Loucy (cell line): ENCODE data around the gene WAC.

Experiments used
- H2AFZ ChIP-seq: fragments of 200-600 bp; sonication (generic); 2 replicates; pipeline ENCODE4 v1.6.0; 2016; ENCODE audit warnings: antibody characterized with exemption, mild to moderate bottlenecking, low read length, moderate library complexity
- H3F3A ChIP-seq: fragments of 200-600 bp; 2 replicates; pipeline ENCODE4 v1.6.0; 2016; ENCODE audit warnings: antibody characterized with exemption, low read depth, mild to moderate bottlenecking
- H3K27me3 ChIP-seq: fragments of 200-600 bp; sonication (generic); 2 replicates; pipeline ENCODE4 v1.6.1; 2014; ENCODE audit warnings: low read length, mild to moderate bottlenecking; ENCODE audit not compliant: insufficient read depth, poor library complexity, severe bottlenecking
- H3K36me3 ChIP-seq: fragments of 200-600 bp; sonication (generic); 2 replicates; pipeline ENCODE4 v1.6.1; 2016; ENCODE audit warnings: low read length; ENCODE audit not compliant: insufficient read depth
- H3K4me1 ChIP-seq: fragments of 200-600 bp; sonication (generic); 2 replicates; pipeline ENCODE4 v1.5.1; 2014; ENCODE audit warnings: low read length, mild to moderate bottlenecking; ENCODE audit not compliant: insufficient read depth, poor library complexity, severe bottlenecking
- H3K4me2 ChIP-seq: fragments of 200-600 bp; sonication (generic); 2 replicates; pipeline ENCODE4 v1.6.0; 2014; ENCODE audit warnings: antibody characterized with exemption, low read length, low read depth, mild to moderate bottlenecking; ENCODE audit not compliant: poor library complexity, severe bottlenecking
- H3K4me3 ChIP-seq: fragments of 200-600 bp; sonication (generic); 2 replicates; pipeline ENCODE4 v1.5.1; 2014; ENCODE audit warnings: low read length, mild to moderate bottlenecking, mixed read lengths; ENCODE audit not compliant: poor library complexity, severe bottlenecking
- H3K79me2 ChIP-seq: fragments of 200-600 bp; sonication (generic); 2 replicates; pipeline ENCODE4 v1.6.1; 2014; ENCODE audit warnings: low read length; ENCODE audit not compliant: insufficient read depth
- H3K9ac ChIP-seq: fragments of 200-600 bp; sonication (generic); 2 replicates; pipeline ENCODE4 v1.6.0; 2014; ENCODE audit warnings: mild to moderate bottlenecking, low read depth, low read length, moderate library complexity; ENCODE audit not compliant: poor library complexity, severe bottlenecking
- H3K9me2 ChIP-seq: fragments of 200-600 bp; sonication (generic); replicated peaks from 2 replicates; pipeline ENCODE4 v1.6.1; 2016; ENCODE audit warnings: low read depth, low read length, mixed read lengths
- H3K9me3 ChIP-seq: fragments of 200-600 bp; sonication (generic); 2 replicates; pipeline ENCODE4 v1.6.1; 2014; ENCODE audit warnings: mild to moderate bottlenecking, antibody characterized with exemption, low read length, low read depth; ENCODE audit not compliant: insufficient read depth
- H4K20me1 ChIP-seq: fragments of 200-600 bp; sonication (generic); 2 replicates; pipeline ENCODE4 v1.6.0; 2014; ENCODE audit warnings: antibody characterized with exemption, low read length, mild to moderate bottlenecking; ENCODE audit not compliant: insufficient read depth, poor library complexity, severe bottlenecking
- EZH2phosphoT487 ChIP-seq: fragments of 200-600 bp; IDR thresholded peaks from 2 replicates; pipeline ENCODE4 v1.6.1; 2018; ENCODE audit warnings: antibody characterized with exemption, mild to moderate bottlenecking, moderate library complexity, borderline replicate concordance
- TF ChIP-seq, protein P1 (sequence below): fragments of 200-600 bp; sonication (generic); conservative IDR thresholded peaks from 2 replicates; pipeline ENCODE4 v1.5.1; 2014; ENCODE audit warnings: mild to moderate bottlenecking, antibody characterized with exemption, low read length

The WAC gene

DNA sequence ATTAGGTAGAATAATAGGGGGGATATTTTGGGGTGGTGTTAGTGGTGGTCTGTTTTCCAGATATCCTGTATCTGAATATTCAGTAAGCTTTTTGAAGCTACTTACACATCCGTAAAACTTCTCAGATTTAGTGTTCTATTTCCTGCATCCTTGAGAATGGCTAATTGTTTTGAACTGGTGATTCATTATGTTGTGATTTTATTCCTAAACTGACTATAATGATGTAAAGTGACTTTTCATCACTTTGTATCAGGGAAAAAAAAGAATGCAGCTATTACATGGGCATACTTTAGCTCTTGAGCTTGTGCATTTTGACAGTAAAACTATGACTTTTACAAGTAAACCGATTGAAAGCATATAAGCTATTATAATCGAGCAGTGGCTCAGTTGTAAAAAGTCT lies 18.2 kb downstream of the WAC start:
- H3K4me3 ChIP-seq: peak overlapping the region; percentile 0
- peak overlapping the region; percentile 14 for H3K4me2 ChIP-seq
- H3K9me2 ChIP-seq: no peaks in the 10 kb centered on the region
- H3F3A ChIP-seq: peaks cover 5% of the 10 kb centered on the region; the same call in 1 of the 2 replicates
- no peak overlapping the region for H3K9ac ChIP-seq
- peaks cover 31% of the 10 kb centered on the region for H3K4me1 ChIP-seq
- H3K36me3 ChIP-seq: peaks cover 58% of the 10 kb centered on the region
- peaks cover 98% of the 10 kb centered on the region for H3K79me2 ChIP-seq
- peaks cover 92% of the 10 kb centered on the region for H4K20me1 ChIP-seq
- H2AFZ ChIP-seq: no peak overlapping the region
- no peaks in the 10 kb centered on the region for H3K27me3 ChIP-seq
- no peak for TF ChIP-seq EZH2phosphoT487
- TF ChIP-seq, protein P1, sequence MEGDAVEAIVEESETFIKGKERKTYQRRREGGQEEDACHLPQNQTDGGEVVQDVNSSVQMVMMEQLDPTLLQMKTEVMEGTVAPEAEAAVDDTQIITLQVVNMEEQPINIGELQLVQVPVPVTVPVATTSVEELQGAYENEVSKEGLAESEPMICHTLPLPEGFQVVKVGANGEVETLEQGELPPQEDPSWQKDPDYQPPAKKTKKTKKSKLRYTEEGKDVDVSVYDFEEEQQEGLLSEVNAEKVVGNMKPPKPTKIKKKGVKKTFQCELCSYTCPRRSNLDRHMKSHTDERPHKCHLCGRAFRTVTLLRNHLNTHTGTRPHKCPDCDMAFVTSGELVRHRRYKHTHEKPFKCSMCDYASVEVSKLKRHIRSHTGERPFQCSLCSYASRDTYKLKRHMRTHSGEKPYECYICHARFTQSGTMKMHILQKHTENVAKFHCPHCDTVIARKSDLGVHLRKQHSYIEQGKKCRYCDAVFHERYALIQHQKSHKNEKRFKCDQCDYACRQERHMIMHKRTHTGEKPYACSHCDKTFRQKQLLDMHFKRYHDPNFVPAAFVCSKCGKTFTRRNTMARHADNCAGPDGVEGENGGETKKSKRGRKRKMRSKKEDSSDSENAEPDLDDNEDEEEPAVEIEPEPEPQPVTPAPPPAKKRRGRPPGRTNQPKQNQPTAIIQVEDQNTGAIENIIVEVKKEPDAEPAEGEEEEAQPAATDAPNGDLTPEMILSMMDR: no peak
- no peaks in the 10 kb centered on the region for H3K9me3 ChIP-seq

DNA sequence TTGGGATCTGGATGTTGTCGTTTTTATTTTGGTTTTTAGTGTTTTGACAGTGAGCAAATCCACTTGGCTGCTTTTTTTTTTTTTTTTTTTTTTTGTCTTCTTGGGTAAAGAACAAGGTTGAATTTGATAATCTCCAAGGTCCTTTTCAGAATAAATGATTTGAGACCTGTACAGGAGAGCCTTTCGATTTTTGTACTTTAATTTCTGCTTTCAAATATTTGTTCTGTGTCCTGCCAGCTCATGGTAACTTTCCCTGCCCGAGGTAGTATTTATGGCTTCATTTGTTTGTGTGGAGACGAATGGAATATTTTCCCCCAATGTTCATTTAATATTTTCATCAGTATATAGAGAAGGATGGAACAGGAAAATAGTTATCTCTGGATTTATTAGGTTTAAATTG lies 19.9 kb downstream of the WAC start:
- Histone ChIP-seq H3F3A (peaks cover 5% of the 10 kb centered on the region; the same call in 1 of the 2 replicates), H3K27me3 (no peaks in the 10 kb centered on the region), H2AFZ (no peak overlapping the region), H3K4me3 (no peak overlapping the region), H3K79me2 (peaks cover 99% of the 10 kb centered on the region), H3K9me3 (no peaks in the 10 kb centered on the region), H3K9ac (no peak overlapping the region), H3K4me2 (peak overlapping the region; percentile 8), H3K4me1 (peaks cover 28% of the 10 kb centered on the region), H3K36me3 (peaks cover 73% of the 10 kb centered on the region), H4K20me1 (peaks cover 97% of the 10 kb centered on the region), H3K9me2 (no peaks in the 10 kb centered on the region)
- TF ChIP-seq, protein P1: no peak
- no peak for TF ChIP-seq EZH2phosphoT487

DNA sequence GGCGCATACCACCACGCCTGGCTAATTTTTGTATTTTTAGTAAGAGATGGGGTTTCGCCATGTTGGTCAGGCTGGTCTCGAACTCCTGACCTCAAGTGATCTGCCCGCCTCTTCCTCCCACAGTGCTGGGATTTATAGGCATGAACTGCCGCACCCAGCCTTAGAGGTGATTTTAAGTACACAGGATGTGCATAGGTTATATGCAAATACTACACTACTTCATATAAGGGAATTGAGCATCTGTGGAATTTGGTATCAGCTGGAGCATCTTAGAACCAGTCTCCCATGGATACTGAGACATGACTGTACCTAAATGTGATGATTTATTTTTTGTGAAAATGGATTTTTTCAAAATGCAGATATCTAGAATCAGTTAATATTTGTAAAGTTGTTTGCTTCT lies 21.1 kb downstream of the WAC start:
- H2AFZ ChIP-seq: no peak overlapping the region
- peak overlapping the region; percentile 19 for H3K4me2 ChIP-seq
- H3K79me2 ChIP-seq: peaks cover 100% of the 10 kb centered on the region
- no peak for TF ChIP-seq EZH2phosphoT487
- TF ChIP-seq, protein P1: no peak
- H3K4me1 ChIP-seq: peaks cover 28% of the 10 kb centered on the region
- H3K36me3 ChIP-seq: peaks cover 72% of the 10 kb centered on the region
- no peaks in the 10 kb centered on the region for H3K9me2 ChIP-seq
- H3K4me3 ChIP-seq: no peak overlapping the region
- H3K9ac ChIP-seq: no peak overlapping the region
- no peaks in the 10 kb centered on the region for H3K9me3 ChIP-seq
- H3K27me3 ChIP-seq: no peaks in the 10 kb centered on the region
- H3F3A ChIP-seq: peaks cover 5% of the 10 kb centered on the region; the same call in 1 of the 2 replicates
- H4K20me1 ChIP-seq: peaks cover 98% of the 10 kb centered on the region
